PFSK-1 (cell line): ENCODE data around the gene AFTPH.
A peak's percentile ranks its signal among the peaks of the same experiment; 100 is the strongest.

Source experiments
- FOXP2 ChIP-seq: optimal IDR thresholded peaks from 2 replicates; pipeline ENCODE3; 2011; ENCODE audit warnings: borderline replicate concordance, control low read depth, inconsistent platforms; ENCODE audit not compliant: insufficient read depth; ENCODE audit errors: extremely low read length, extremely low read depth
- POLR2AphosphoS5 ChIP-seq: IDR thresholded peaks from 2 replicates; pipeline ENCODE4 v1.6.1; 2012; ENCODE audit warnings: low read depth, mild to moderate bottlenecking, control low read depth, low read length, moderate library complexity
- REST ChIP-seq, 2 experiments: IDR thresholded peaks; 2 replicates each; pipeline versions ENCODE4 v1.6.1 to v1.8.0; 2011 to 2012; ENCODE audit warnings: low read depth in 2 of 2, low read length in 2 of 2, control low read depth in 1 of 2, inconsistent platforms in 1 of 2, mild to moderate bottlenecking in 1 of 2, moderate library complexity in 1 of 2; ENCODE audit not compliant: insufficient read depth in 1 of 2
- SIN3A ChIP-seq: IDR thresholded peaks from 2 replicates; pipeline ENCODE4 v1.6.1; 2012; ENCODE audit warnings: mild to moderate bottlenecking, low read length, moderate library complexity, borderline replicate concordance; ENCODE audit not compliant: insufficient read depth
- TAF1 ChIP-seq: IDR thresholded peaks from 2 replicates; pipeline ENCODE4 v1.6.1; 2012; ENCODE audit warnings: low read length, control low read depth, borderline replicate concordance; ENCODE audit not compliant: insufficient read depth

Gene AFTPH

GRCh38 chr2:64522843-64523428, 1.2 kb upstream of the AFTPH start:
- no peak for TF ChIP-seq REST (IDR thresholded peaks at IDR 0.05; ENCODE audit: insufficient read depth in 1 of 2, low read depth in 2 of 2, low read length in 2 of 2)
- no peak for TF ChIP-seq FOXP2
- TF ChIP-seq TAF1: no peak
- no peak for TF ChIP-seq SIN3A
- no peak for TF ChIP-seq POLR2AphosphoS5

- TF ChIP-seq POLR2AphosphoS5 (no peak), SIN3A (no peak), REST (IDR thresholded peaks at IDR 0.05; ENCODE audit: insufficient read depth in 1 of 2, low read depth in 2 of 2, low read length in 2 of 2) (0 out of 4 replicates have a peak, but pooled peaks of 1 of the 2 experiments have one; percentile 6)
Measured at GRCh38 chr2:64524604-64525316, 632 bp downstream of the AFTPH start.

GRCh38 chr2:64525317-64525613, 1.1 kb downstream of the AFTPH start:
- no peak for TF ChIP-seq FOXP2
- TF ChIP-seq TAF1: no peak
- no peak for TF ChIP-seq SIN3A
- TF ChIP-seq POLR2AphosphoS5: no peak
- no peak for TF ChIP-seq REST (IDR thresholded peaks at IDR 0.05; ENCODE audit: insufficient read depth in 1 of 2, low read depth in 2 of 2, low read length in 2 of 2)

- TF ChIP-seq SIN3A (no peak), FOXP2 (no peak), REST (IDR thresholded peaks at IDR 0.05; ENCODE audit: insufficient read depth in 1 of 2, low read depth in 2 of 2, low read length in 2 of 2) (no peak), POLR2AphosphoS5 (no peak), TAF1 (no peak)
Measured at GRCh38 chr2:64526034-64526433, 1.9 kb downstream of the AFTPH start.
